ENCODE data around the gene NOTCH1. TPM values are rescaled to one million over a fixed set of nuclear protein-coding genes. Genes with fewer than 3 reads are reported as not detected.

Gene NOTCH1
- total RNA-seq, 2 donors from 2014 or later: 29.6 to 65.3 TPM

GRCh38 chr9:136516191-136516654 is 29.6 kb downstream of the NOTCH1 start:
- Histone ChIP-seq H3K4me1 (peaks cover 24% of the 10 kb centered on the region), H3K27ac (no peak overlapping the region), H3K27me3 (no peaks in the 10 kb centered on the region), H3K36me3 (replicated peaks in 1 of 2; ENCODE audit: insufficient read depth in 1 of 2, low read depth in 2 of 2) (peaks cover 13 to 42% of the 10 kb centered on the region in 2 donors), H3K9me3 (no peaks in the 10 kb centered on the region), H3K4me3 (no peak overlapping the region)
- intact Hi-C loops (cut with DNase I): no loop called here
- ATAC-seq (no peak), DNase-seq (no peak)
- TF ChIP-seq CTCF (IDR thresholded peaks at IDR 0.05) (no peak), POLR2A (IDR thresholded peaks at IDR 0.05) (no peak)
- WGBS, 2 donors: 85 to 90% methylated on average over 4 to 16 of the region's 19 CpGs

- TF ChIP-seq POLR2A (IDR thresholded peaks at IDR 0.05): no peak
- no peak for TF ChIP-seq CTCF (IDR thresholded peaks at IDR 0.05)
- Histone ChIP-seq H3K4me3 (no peak overlapping the region), H3K27ac (no peak overlapping the region), H3K4me1 (peaks cover 14% of the 10 kb centered on the region), H3K36me3 (replicated peaks in 1 of 2; ENCODE audit: insufficient read depth in 1 of 2, low read depth in 2 of 2) (peaks cover 13 to 49% of the 10 kb centered on the region in 2 donors), H3K9me3 (no peaks in the 10 kb centered on the region), H3K27me3 (no peaks in the 10 kb centered on the region)
- DNase-seq: no peak
- intact Hi-C loops (cut with DNase I): no loop called here
- no peak for ATAC-seq
- 92 to 94% methylated on average over 10 to 26 of the region's 28 CpGs for WGBS, 2 donors
These were observed 30.6 kb downstream of the NOTCH1 start for GRCh38 chr9:136515276-136515675.

GRCh38 chr9:136514022-136514714 is 31.7 kb downstream of the NOTCH1 start:
- DNase-seq (no peak), ATAC-seq (no peak)
- H3K27me3 ChIP-seq: no peaks in the 10 kb centered on the region
- peaks cover 3% of the 10 kb centered on the region for H3K4me1 ChIP-seq
- intact Hi-C loops (cut with DNase I): no loop called here
- WGBS, 2 donors: 87 to 90% methylated on average over 8 to 29 of the region's 29 CpGs
- H3K27ac ChIP-seq: no peak overlapping the region
- no peaks in the 10 kb centered on the region for H3K9me3 ChIP-seq
- H3K4me3 ChIP-seq: no peak overlapping the region
- TF ChIP-seq POLR2A (IDR thresholded peaks at IDR 0.05) (no peak), CTCF (IDR thresholded peaks at IDR 0.05) (no peak)
- peaks cover 19 to 59% of the 10 kb centered on the region in 2 donors for H3K36me3 ChIP-seq (replicated peaks in 1 of 2; ENCODE audit: insufficient read depth in 1 of 2, low read depth in 2 of 2)

GRCh38 chr9:136513191-136513590 is 32.7 kb downstream of the NOTCH1 start:
- peaks cover 13 to 62% of the 10 kb centered on the region in 2 donors for H3K36me3 ChIP-seq (replicated peaks in 1 of 2; ENCODE audit: insufficient read depth in 1 of 2, low read depth in 2 of 2)
- WGBS, 2 donors: 92 to 97% methylated on average over 5 to 16 of the region's 16 CpGs
- H3K9me3 ChIP-seq: no peaks in the 10 kb centered on the region
- no peaks in the 10 kb centered on the region for H3K4me1 ChIP-seq
- H3K27me3 ChIP-seq: no peaks in the 10 kb centered on the region
- ATAC-seq (no peak), DNase-seq (no peak)
- no peak overlapping the region for H3K4me3 ChIP-seq
- intact Hi-C loops (cut with DNase I): no loop called here
- no peak overlapping the region for H3K27ac ChIP-seq
- TF ChIP-seq CTCF (IDR thresholded peaks at IDR 0.05): no peak
- TF ChIP-seq POLR2A (IDR thresholded peaks at IDR 0.05): no peak

GRCh38 chr9:136512651-136513071 is 33.2 kb downstream of the NOTCH1 start:
- DNase-seq (no peak), ATAC-seq (peak; percentile 22)
- H3K4me3 ChIP-seq: no peak overlapping the region
- H3K36me3 ChIP-seq (replicated peaks in 1 of 2; ENCODE audit: insufficient read depth in 1 of 2, low read depth in 2 of 2): peaks cover 18 to 62% of the 10 kb centered on the region in 2 donors
- intact Hi-C loops (cut with DNase I): no loop called here
- peak overlapping the region in 2 of 4 donors; percentile 55 to 57 for H3K27ac ChIP-seq
- WGBS, 2 donors: 77 to 100% methylated on average over 1 to 13 of the region's 13 CpGs
- H3K4me1 ChIP-seq: no peaks in the 10 kb centered on the region
- H3K27me3 ChIP-seq: no peaks in the 10 kb centered on the region
- no peaks in the 10 kb centered on the region for H3K9me3 ChIP-seq
- TF ChIP-seq CTCF (IDR thresholded peaks at IDR 0.05) (no peak), POLR2A (IDR thresholded peaks at IDR 0.05) (no peak)

Data from body of pancreas (tissue), 4 donors.